Body of pancreas (tissue), 4 donors: ENCODE measurements around the gene NRG3.

Source experiments
- POLR2A ChIP-seq, 3 donors: fragments of 450-650 bp; IDR thresholded peaks; one replicate each; pipeline ENCODE4 v1.6.1; 2016; ENCODE audit warnings: antibody characterized with exemption in 3 of 3, mild to moderate bottlenecking in 2 of 3
- TF ChIP-seq, protein P1 (sequence below), 7 experiments: fragments of 450-650 bp in 4 of 7; fragments of 200-600 bp in 3 of 7; sonication (generic) in 3 of 7; IDR thresholded peaks; one replicate each; pipeline ENCODE4 v1.5.1; 2016 to 2019; ENCODE audit warnings: antibody characterized with exemption in 7 of 7

DNA sequence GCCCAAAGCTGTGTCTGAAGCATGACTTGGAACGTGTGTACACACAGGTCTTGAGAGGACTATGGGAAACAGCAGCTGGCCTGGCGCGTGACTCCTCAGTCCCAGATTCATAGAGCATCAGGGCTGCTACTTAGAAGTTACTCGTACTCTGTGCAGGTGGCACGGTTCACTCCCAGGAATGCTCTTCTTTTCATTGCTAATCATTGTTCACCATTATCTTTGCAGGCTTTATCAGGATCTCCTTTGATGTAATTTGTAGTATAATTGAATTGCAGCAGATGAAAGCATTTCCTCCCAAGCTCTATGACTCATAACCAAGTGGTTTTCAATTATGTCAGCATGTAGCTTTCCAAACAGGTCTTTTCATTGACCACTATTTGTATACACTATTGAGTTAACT, 938.9 kb downstream of the NRG3 start:
- TF ChIP-seq, protein P1, sequence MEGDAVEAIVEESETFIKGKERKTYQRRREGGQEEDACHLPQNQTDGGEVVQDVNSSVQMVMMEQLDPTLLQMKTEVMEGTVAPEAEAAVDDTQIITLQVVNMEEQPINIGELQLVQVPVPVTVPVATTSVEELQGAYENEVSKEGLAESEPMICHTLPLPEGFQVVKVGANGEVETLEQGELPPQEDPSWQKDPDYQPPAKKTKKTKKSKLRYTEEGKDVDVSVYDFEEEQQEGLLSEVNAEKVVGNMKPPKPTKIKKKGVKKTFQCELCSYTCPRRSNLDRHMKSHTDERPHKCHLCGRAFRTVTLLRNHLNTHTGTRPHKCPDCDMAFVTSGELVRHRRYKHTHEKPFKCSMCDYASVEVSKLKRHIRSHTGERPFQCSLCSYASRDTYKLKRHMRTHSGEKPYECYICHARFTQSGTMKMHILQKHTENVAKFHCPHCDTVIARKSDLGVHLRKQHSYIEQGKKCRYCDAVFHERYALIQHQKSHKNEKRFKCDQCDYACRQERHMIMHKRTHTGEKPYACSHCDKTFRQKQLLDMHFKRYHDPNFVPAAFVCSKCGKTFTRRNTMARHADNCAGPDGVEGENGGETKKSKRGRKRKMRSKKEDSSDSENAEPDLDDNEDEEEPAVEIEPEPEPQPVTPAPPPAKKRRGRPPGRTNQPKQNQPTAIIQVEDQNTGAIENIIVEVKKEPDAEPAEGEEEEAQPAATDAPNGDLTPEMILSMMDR (IDR thresholded peaks at IDR 0.05), result no peak
- TF ChIP-seq POLR2A (IDR thresholded peaks at IDR 0.05), result no peak
